ENCODE measurements around the gene TPM1.

DNA sequence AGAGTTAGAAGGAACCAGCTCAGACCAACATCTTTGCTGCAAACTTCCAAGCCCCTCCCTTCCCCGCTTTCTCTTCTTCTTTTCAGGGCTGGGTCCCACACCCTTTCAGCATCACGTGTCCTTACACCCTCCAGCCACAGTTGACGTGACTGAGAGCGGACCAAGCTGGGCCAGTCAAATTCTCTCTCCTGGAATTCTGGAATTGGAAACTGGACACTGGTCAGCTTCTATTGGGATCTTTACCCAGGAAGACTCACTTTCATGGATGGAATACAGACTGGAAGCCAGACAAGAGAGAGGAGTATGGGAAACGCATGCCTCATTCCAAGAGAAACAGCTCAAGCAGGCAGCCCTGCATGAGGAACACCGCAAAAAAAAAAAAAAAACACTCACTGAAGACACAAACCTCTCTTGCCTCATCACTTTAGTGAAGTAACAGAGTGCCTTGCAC is 12.4 kb upstream of the TPM1 start:
- TF ChIP-seq, protein P1, sequence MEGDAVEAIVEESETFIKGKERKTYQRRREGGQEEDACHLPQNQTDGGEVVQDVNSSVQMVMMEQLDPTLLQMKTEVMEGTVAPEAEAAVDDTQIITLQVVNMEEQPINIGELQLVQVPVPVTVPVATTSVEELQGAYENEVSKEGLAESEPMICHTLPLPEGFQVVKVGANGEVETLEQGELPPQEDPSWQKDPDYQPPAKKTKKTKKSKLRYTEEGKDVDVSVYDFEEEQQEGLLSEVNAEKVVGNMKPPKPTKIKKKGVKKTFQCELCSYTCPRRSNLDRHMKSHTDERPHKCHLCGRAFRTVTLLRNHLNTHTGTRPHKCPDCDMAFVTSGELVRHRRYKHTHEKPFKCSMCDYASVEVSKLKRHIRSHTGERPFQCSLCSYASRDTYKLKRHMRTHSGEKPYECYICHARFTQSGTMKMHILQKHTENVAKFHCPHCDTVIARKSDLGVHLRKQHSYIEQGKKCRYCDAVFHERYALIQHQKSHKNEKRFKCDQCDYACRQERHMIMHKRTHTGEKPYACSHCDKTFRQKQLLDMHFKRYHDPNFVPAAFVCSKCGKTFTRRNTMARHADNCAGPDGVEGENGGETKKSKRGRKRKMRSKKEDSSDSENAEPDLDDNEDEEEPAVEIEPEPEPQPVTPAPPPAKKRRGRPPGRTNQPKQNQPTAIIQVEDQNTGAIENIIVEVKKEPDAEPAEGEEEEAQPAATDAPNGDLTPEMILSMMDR (conservative IDR thresholded peaks at IDR 0.05; ENCODE audit: low read depth, low read length) = no peak
- no peak for TF ChIP-seq POLR2A (IDR thresholded peaks at IDR 0.05; ENCODE audit: low read depth, low read length)
- no peak for TF ChIP-seq RAD21 (IDR thresholded peaks at IDR 0.05; ENCODE audit: low read length)
- no peak for TF ChIP-seq BHLHE40 (IDR thresholded peaks at IDR 0.05; ENCODE audit: low read depth, low read length)
- TF ChIP-seq RCOR1 (IDR thresholded peaks at IDR 0.05; ENCODE audit: insufficient replicate concordance, low read length) = no peak
- TF ChIP-seq USF2 (IDR thresholded peaks at IDR 0.05; ENCODE audit: low read depth, low read length) = peak; percentile 34; the same call in 1 of the 2 replicates
- TF ChIP-seq CEBPB (IDR thresholded peaks at IDR 0.05; ENCODE audit: low read depth, low read length) = peak; percentile 46; the same call in 1 of the 2 replicates
- no peak for TF ChIP-seq MAZ (IDR thresholded peaks at IDR 0.05; ENCODE audit: borderline replicate concordance, low read depth, low read length)
